Activated CD4-positive, CD25-positive, alpha-beta regulatory T cell treated with anti-CD3 and anti-CD28 coated beads, Interleukin-2, amount 50 U/mL, for 72 hours (primary cell): ENCODE data around the gene UBE2L3.
"Not testable (repeated sequence)": the region's sequence is repeated elsewhere in the genome, so short reads cannot be mapped to it uniquely, and the experiment has no call there.

ENCODE experiments used
- DNase-seq: peaks from one replicate; pipeline ENCODE4 v3.0.0; 2021

UBE2L3 gene

DNA sequence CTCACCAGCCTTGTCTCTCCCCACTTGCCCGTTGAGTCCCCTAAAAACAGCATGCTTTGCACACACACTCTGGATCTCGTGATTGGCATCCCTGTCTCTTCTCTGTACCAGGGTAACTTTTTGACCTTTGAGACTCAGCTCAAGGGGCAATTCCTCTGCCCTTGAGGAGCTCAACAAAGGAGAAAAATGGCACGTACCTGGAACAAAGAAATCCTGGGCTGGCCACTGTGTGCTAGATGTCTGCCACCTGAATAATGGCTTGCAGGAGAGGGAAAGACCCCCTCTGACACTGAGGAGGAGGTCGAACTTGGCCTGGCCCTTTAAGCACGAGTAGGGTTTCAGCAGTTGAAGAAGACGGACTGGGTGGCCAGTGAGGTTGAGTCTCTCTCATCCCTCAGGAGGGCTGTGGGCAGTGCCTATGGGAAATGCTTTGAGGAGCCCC lies 5.8 kb downstream of the UBE2L3 start:
- no peak for DNase-seq

DNA sequence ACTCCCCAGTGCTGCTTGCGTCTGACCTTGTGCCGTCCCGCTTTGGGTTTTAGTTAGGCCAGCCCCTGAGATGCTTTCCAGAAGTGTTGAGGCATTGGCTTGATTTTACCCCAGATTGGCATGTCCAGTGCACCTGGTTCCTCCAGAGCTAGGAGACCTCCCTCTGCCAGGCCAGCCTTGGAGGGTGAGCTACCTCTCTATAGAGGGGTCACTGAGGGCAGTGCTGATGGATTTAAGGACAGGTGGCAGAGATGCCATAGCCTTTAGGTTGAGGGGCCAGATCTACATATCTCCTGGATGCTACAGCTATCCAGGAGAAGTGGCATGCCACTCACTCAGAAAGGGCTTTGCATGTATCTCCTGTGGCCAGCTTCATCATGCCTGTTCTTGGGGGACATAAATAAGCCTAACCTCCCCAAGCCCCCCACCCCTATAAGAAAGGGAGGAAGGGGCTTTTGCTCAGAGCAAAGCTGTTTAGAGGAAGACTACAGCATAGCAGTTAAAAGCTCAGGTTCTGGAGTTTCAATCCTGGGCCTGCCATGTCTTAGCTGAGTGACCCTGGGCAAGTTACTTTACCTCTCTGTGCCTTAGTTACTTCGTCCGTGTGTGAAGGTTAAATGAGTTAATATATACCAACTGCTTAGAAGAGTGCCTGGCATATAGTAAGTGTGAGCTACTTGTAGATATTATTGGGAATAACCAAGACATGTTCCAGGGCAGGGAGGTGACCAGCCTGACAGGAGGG lies 6.4 kb downstream of the UBE2L3 start:
- no peak for DNase-seq

DNA sequence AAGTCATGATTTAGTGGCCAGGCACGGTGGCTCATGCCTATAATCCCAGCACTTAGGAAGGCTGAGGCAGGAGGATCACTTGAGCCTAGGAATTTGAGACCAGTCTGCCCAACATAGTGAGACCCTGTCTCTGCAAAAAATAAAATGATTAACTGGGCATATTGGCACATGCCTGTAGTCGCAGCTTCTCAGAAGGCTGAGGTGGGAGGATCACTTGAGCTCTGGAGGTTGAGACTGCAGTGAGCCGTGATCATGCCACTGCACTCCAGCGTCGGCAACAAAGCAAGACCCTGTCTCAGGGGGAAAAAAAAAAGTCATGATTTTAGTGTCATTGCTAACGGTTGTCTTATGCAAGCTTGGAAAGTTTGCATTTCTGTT lies 11.9 kb downstream of the UBE2L3 start:
- DNase-seq, result no peak

DNA sequence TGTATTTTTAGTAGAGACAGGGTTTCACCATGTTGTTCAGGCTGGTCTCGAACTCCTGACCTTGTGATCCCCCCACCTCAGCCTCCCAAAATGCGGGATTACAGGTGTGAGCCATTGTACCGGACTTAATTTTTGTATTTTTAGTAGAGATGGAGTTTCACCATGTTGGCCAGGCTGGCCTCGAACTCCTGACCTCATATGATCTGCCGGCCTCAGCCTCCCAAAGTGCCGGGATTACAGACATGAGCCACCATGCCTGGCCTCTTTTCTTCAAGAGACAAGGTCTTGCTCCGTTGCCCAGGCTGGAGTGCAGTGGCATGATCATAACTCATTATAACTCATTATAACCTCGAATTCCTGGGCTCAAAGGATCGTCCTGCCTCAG lies 13.1 kb downstream of the UBE2L3 start:
- not testable (repeated sequence) for DNase-seq

DNA sequence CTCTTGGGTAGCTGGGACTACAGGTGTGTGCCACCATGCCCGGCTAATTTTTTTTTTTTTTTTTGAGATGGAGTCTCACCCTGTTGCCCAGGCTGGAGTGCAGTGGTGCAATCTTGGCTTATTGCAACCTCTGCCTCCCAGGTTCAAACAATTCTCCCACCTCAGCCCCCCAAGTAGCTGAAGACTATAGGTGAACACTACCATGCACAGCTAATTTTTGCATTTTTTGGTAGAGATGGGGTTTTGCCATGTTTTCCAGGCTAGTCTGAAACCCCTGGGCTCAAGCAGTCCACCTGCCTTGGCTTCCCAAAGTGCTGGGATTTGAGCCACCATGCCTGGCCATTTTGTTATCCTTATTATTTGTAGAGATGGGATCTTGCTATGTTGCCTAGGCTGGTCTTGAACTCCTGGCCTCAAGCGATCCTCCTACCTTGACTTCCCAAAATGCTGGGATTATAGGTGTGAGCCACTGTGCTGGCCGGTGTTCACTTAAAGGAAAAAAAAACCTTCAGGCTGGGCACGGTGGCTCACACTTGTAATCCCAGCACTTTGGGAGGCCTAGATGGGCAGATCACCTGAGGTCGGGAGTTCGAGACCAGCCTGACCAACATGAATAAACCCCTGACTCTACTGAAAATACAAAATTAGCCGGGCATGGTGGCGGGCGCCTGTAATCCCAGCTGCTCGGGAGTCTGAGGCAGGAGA lies 13.6 kb downstream of the UBE2L3 start:
- DNase-seq, result not testable (repeated sequence)

DNA sequence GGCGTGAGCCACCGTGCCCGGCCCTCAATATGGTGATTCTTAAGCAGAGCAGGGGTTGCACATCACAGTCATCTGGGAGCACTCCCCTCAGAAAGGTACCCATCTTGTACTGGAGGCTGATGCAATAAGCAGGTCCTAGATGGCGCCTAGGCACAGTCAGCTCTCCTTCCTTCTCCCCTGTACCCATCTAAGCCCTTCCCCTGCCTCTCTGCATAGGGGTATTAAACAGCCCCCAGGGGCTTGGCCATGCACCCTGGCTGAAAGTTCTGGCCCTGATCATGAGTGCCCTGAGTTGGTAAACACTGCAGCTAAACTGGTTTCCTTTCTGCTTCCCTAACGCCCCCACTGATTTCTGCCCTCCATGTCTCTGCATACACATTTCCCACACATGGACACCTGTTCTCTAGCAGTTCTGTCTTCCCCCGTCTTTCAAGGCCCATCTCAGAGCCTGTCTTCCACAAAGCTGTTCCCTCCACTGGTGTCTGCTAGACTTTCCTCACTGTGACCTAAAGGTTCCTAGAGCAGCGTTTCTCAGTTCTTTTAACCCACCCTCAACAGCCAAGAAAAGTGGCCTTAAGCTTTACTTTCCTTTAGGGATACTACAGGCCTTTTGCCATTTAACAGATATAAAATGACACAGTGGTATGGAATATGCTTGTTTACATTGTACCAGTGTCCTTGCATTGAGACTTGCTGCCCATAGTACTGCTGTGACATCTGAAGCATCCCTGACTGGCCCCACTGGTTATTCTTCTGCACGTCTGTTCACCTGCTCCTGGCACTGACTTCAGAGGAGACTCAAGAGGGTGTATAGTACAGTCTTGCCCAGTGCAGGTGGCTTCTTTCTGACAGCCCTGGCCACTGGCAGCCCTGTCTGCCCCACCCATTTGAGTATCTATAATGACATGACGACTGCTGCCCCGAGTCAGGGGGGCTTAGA lies 15.6 kb downstream of the UBE2L3 start:
- no peak for DNase-seq

DNA sequence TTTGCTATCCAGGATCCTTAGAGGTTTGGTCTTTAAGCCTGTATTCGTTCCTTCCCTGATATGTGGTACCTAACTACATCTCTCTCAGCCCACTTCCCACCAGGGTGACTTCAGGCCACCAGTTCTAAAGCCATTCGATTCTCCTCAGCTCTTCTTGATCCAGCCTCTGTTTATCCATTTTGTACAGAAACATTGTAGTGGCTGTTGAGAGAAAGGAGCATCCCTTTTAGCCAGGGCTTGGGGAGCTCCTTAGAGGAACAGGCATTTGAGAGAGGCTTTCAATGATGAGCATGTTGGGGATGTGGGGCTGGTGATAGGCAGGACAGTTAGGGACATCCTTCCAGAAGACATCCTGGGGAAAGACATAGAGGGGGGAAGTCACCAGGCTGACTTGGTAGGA lies 17.9 kb downstream of the UBE2L3 start:
- no peak for DNase-seq

DNA sequence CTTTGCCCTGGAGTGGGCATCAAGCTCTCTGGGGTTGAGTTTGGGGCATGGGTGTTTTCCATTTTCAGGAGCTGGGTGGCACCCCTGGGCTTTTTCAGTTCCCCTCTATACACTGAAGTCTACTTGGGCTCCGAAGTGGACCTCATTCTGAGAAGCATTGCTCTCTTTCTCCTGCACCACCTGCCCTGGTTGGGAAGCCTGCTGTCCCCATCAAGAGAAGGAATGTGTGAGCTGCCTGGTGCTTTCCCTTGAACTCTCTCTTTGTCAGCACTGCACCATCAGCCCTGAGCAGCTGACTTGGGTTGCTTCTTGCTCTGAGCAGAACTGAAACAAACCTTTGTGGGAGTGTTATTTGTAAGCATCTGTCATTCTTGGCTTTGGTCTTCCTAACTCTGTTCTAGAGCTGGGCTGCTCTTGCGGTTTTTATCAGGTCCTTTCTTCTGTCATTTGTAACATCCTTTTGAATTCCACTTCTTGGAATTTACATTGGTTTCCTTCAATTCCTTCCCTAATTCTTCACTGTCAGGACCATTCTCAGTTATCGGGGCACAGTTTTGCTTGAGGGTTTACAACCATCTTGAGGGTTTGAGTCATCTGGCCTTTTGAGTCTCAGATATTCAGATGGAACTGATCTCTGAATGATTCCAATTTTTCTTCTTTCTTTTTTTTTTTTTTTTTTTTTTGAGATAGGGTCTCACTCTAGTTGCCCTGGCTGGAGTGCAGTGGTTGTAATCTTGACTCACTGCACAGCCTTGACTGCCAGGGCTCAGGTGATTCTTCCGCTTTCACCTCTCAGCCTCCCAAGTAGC lies 20.5 kb downstream of the UBE2L3 start:
- DNase-seq, result peak; percentile 34

DNA sequence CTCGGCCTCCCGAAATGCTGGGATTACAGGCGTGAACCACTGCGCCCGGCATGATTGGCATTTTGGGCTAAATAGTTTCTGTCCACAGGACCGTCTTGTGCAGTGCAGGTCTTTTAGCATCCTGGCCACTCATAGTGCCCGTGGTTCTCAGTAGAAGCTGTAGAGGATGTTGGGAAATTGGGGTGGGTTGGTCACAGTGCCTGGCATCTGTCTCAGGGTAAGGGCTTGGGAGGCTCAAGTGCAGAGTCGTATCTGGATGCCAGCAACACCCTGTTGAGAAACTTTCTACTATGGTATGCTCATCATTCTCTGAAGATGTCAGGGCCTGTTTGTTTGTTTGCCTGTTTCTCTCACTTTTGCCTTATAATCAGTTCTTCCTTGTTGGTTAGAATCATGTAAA lies 21.9 kb downstream of the UBE2L3 start:
- no peak for DNase-seq

DNA sequence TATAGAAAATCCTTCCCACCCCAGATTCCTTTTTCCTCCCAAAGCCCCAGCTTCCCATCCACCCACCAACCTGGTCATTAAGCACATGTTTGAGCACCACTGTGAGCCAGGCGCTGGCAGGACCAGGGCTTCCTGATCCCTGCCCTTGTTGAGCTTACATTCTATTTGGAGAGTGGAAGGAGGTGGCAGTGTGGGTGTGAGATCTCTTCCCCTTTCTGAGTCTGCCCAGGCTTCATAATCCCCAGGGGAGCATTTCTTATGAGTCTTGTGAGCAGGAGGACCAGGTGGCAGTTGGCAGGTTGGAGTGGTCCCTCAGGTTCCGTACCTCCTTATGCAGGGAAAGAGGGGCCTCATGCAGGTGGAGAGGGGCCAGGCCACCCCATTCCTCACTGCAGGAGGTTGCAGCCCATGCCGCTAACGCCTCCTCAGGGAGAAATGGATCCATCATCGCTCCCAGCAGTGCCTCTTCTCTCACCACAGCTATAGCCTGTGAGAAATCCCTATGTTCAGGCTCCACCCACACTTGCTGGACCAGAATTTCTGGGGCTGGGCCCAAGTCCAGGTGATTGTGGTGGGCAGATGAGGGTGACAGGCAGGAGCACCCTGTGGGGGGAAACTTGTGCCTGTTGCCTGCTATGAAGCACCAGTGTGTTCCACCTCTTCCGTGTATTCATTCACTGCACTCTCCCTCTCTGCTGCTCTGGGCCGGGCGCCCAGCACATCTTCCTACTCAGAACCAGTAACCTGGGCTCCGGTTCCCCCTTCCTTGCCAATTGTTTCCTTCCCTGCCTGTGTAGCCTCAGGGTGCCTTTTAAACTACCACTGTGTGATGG lies 23.5 kb downstream of the UBE2L3 start:
- no peak for DNase-seq

DNA sequence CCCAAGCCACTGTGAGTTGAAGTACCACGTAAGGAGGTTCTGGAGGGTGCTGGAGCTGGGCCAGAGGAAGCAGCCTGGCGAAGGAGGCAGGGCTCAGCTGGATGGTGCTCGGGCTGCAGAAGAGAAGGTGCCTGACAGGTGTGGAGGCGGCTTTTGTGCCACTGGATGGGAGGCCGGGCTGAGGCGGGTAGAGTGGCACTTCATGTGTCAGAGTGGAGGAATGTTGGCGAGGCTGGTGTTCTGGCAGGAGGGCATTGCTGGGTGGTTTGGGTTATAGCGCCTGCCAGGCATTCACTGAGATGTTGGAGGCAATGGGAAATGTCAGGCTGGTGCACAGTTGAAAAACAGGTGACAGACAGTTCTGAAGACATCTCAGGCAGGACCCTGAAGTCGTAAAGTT lies 24.2 kb downstream of the UBE2L3 start:
- no peak for DNase-seq

DNA sequence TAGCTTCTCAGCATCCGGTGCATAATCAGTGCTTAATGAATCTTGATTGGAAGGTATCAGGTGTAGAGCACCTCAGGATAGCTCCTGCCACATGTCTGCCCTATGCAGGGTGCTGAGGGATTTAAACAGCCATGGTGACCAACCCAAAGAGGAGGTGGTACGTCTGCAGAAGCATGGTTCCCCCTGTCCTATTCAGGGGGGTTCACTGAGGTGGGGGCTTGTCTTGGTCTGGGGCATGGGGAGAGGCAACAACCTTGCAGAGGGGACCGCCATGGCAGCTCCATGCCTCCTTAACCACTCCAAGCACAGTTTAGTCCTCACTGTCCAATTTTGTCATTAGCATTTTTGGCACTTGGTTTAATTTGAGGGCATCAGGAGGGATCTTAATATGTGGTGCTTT lies 24.9 kb downstream of the UBE2L3 start:
- no peak for DNase-seq

DNA sequence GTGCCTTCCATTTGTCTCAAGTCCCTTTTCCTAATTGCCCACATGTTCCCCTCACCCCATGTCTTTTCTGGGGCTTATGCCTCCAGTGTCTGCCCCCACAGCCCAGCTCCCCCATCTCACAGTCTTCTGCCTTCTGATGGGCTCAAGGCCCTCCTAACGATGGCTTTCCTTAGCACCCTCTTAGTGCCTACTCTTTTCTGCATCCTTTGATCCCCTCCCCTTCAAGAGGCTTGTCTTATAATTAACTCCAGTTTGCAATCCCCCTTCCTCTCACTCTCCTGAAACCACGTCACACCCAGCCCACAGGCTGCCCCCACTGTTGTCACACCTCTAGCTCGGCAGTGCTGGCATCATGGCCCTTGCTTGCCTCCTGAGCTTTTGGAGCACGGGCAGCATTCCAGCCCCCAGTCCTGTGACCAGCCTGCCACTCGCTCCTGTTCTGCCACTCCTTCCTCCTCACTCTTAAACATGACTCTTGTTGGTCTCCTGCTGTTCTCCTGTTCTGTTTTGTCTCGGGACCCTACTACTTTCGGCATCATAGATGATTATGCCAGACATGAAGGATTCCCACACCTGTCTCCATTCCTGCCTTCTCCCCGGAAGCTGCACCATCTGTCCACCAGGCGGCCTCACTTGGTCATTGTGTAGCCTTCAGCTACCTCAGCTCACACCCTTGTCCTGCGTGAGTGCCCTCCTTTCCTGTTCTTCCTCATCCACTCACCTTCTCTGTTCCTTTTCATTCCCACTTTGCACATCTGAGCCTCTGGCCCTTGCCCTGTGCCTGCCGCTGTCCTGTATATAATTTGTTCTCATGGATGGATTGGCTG lies 26.1 kb downstream of the UBE2L3 start:
- DNase-seq, result no peak

DNA sequence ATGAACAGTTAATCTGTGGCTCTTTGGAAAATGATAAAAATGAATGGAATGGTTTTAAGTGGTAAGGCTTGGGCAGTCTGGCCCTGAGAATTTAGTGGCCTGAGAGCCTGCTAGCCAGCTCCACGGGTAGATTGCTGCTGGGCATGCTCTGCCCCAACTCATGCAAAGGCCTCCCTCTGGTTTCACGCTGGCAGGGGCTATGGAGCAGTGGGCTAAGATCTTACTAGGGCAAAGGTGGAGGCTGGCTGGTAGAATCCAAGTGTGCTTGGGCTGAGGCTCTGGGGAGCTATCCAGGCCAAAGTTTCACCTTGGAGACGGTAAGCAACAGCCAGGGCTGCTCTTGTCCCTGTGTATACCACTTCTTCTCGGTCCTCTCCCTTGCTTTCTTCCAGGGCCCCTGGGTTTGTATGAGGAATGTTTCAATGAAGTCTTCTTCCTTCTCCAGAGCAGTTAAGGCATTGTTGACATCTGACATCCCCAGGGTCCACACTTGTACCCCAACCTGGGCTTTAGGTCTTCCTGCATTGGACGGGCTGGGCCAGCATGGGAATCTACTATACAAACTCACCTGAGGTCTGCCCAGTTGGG lies 27.4 kb downstream of the UBE2L3 start:
- no peak for DNase-seq

DNA sequence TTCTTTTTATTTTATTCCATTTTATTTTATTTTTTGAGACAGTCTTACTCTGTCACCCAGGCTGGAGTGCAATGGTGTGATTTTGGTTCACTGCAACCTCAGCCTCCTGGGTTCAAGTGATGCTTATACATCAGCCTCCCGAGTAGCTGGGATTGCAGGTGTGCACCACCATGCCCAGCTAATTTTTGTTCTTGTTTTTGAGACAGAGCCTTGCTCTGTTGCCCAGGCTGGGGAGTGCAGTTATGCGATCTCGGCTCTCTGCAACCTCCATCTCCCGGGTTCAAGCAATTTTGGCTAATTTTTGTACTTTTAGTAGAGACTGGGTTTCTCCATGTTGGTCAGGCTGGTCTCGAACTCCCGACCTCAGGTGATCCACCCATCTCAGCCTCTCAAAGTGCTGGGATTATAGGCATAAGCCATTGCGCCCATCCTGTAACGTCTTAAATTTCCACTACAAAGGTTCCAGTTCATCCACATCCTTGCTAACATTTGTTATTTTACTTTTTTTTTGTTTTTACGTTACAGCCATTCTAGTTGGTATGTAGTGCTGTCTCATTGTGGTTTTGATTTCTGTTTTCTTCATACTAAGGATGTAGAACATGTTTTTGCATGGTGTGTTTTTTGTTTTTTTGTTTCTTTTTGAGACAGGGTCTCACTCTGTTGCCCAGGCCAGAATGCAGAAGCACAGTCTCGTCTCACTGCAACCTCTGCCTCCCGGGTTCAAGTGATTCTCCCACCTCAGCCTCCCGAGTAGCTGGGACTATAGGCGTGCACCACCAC lies 29.0 kb downstream of the UBE2L3 start:
- DNase-seq, result not testable (repeated sequence)

DNA sequence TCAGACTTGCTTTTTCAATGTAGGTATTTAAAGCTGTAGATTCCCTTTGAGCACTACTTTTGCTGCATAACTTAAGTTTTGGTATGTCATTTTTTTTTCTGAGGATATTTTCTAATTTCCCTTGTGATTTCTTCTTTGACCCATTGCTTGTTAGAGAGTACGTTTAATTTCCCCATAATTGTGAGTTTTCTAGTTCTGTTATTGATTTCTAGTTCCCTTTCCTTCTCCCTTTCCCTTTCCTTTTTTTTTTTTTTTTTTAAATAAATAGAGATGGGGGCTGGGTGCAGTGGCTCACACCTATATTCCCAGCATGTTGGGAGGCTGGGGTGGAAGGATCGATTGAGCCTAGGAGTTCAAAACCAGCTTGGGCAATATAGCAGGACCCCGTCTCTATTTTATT lies 30.8 kb downstream of the UBE2L3 start:
- no peak for DNase-seq

DNA sequence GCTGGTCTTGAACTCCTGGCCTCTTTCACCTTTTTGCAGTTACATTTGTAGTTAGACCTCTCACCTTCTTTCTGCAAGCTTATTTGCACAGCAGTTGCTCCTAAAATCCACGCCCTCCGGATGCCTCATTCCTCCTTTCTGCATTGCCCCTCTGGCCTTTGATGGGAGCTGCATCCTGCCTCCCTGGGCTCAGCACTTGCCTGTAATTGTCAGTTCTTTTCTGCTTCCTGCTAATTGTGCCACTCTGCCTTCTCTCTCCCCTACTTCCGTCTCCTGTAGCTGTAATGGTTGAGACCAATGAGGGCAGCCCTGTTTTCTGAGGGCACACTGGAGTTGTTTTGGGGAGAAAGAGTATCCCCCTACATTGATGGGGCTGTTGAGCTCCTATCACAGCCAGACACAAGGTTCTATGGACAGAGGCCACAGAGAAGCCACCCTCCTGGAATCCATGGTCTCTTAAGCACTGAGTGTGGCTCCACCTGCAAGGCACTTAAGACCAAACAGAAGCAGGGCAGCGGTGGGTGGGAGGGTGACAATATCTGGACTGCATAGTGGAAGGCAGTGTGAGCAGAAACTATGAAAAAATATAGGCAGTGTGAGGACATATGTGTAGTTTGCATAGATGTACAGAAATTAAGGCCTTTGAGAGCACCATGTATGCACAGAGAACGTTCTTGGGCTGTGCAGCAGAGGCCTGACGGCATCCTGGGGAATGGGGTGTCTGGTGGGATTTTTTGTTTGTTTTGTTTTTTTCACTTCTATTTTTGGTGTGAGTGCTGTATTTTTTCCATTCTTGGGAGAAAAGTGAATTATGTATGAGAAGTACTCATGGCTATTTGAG lies 31.8 kb downstream of the UBE2L3 start:
- DNase-seq, result no peak

DNA sequence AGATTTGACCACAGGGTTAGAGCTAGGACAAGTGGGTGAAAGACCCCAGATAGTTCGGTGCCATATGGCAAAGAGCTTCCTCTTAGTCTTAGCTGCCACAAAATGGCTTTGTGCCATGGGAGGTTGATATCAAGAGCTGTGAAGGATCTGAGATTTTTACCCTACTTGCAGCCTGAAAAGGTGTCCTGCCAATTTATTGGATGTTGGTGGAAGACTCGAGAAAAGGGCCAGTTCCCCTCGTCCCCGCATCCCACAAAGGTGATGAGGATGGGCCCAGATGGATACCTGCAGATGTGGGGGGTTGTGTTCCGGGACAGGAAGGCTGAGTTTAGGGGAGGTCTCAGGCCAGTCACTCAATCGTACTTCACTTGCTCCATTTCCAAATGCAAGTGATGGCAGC lies 35.1 kb downstream of the UBE2L3 start:
- DNase-seq, result no peak

DNA sequence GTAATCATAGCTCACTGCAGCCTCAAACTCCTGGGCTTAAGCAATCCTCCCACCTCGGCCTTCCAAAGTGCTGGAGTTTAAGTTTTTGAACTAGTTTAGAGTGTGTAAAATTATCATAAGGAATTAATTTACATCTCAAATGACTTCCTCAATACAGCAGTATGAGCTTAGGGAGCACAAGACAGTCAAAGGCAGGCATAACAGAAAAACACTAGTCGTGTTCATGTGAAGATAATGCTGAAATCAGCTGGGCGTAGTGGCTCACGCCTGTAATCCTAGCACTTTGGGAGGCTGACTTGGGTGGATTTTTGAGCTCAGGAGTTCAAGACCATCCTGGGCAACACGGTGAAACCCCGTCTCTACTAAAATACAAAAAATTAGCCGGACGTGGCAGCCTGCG lies 36.5 kb downstream of the UBE2L3 start:
- no peak for DNase-seq
